ENCODE results near the gene PPFIBP1. TPM values are rescaled to one million over a fixed set of nuclear protein-coding genes. Genes with fewer than 3 reads are reported as not detected.

The PPFIBP1 gene
- total and polyA plus RNA-seq, 2 of the 13 experiments (the other 11 are each of a cell fraction or from before 2014, with no cell fraction given), result 16.2 to 21.8 TPM

DNA sequence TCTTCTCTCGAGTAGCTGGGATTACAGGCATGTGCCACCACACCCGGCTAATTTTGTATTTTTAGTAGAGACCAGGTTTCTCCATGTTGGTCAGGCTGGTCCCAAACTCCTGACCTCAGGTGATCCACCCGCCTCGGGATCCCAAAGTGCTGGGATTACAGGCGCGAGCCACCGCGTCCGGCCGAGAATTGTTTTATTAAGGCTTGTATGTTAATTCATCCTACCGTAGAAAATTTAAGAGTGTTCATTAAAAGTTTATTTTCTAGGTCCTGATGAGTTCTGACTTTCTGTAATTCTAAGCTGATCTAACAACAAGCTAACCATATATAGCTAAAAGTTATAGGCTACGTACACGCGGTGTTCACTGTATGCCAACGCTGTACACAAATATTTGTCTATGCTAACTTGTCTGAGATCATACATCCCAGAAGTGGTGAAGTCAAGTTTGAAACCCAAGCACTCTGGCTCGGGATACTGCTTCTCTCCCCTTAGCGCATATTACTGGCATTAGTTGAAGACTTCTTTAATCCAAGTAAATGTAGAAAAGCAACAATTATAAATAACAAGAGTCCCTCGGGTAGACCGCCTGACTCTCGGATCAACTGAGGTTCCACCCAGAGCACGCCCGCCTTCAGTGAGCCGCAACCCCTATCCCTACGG, 186.1 kb downstream of the PPFIBP1 start (continued):
- TF ChIP-seq ZNF878 (CRISPR knock-in tag; IDR thresholded peaks at IDR 0.05), result no peak
- TF ChIP-seq SRF (IDR thresholded peaks at IDR 0.05; ENCODE audit: low read depth, low read length), result peak; percentile 74
- TF ChIP-seq ZNF616 (CRISPR knock-in tag; IDR thresholded peaks at IDR 0.05; ENCODE audit: low read depth), result no peak
- TF ChIP-seq, protein P1, sequence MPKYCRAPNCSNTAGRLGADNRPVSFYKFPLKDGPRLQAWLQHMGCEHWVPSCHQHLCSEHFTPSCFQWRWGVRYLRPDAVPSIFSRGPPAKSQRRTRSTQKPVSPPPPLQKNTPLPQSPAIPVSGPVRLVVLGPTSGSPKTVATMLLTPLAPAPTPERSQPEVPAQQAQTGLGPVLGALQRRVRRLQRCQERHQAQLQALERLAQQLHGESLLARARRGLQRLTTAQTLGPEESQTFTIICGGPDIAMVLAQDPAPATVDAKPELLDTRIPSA (CRISPR knock-in tag; IDR thresholded peaks at IDR 0.05; ENCODE audit: borderline replicate concordance), result 0 out of 2 replicates have a peak, but pooled peaks have one; percentile 19
- TF ChIP-seq SYNCRIP (IDR thresholded peaks at IDR 0.05; ENCODE audit: insufficient read depth, low read depth, low read length), result no peak
- no peak for TF ChIP-seq NR2F6 (IDR thresholded peaks at IDR 0.05)
- no peak for TF ChIP-seq NR2F6 (CRISPR knock-in tag; IDR thresholded peaks at IDR 0.05)
- TF ChIP-seq ZNF501 (CRISPR knock-in tag; IDR thresholded peaks at IDR 0.05), result no peak
- no peak for TF ChIP-seq ZNF652 (CRISPR knock-in tag; IDR thresholded peaks at IDR 0.05; ENCODE audit: borderline replicate concordance, low read depth)
- TF ChIP-seq PHB2 (IDR thresholded peaks at IDR 0.05; ENCODE audit: partially characterized antibody), result no peak
- TF ChIP-seq, protein P2, sequence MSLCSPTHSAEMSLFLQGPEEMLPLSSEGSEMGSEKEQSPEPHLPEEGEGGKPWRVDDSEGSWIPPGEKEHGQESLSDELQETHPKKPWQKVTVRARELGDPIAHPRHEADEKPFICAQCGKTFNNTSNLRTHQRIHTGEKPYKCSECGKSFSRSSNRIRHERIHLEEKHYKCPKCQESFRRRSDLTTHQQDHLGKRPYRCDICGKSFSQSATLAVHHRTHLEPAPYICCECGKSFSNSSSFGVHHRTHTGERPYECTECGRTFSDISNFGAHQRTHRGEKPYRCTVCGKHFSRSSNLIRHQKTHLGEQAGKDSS (CRISPR knock-in tag; IDR thresholded peaks at IDR 0.05; ENCODE audit: borderline replicate concordance, low read depth), result no peak
- no peak for TF ChIP-seq HOXA5 (CRISPR knock-in tag; IDR thresholded peaks at IDR 0.05)
- no peak for TF ChIP-seq KAT7 (CRISPR knock-in tag; IDR thresholded peaks at IDR 0.05; ENCODE audit: borderline replicate concordance)
- no peak for TF ChIP-seq ZNF605 (CRISPR knock-in tag; IDR thresholded peaks at IDR 0.05)
- TF ChIP-seq SPEN (CRISPR knock-in tag; IDR thresholded peaks at IDR 0.05; ENCODE audit: low read depth), result no peak
- TF ChIP-seq, protein P3, sequence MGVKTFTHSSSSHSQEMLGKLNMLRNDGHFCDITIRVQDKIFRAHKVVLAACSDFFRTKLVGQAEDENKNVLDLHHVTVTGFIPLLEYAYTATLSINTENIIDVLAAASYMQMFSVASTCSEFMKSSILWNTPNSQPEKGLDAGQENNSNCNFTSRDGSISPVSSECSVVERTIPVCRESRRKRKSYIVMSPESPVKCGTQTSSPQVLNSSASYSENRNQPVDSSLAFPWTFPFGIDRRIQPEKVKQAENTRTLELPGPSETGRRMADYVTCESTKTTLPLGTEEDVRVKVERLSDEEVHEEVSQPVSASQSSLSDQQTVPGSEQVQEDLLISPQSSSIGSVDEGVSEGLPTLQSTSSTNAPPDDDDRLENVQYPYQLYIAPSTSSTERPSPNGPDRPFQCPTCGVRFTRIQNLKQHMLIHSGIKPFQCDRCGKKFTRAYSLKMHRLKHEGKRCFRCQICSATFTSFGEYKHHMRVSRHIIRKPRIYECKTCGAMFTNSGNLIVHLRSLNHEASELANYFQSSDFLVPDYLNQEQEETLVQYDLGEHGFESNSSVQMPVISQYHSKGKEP (CRISPR knock-in tag; IDR thresholded peaks at IDR 0.05), result no peak
- TF ChIP-seq, protein P4, sequence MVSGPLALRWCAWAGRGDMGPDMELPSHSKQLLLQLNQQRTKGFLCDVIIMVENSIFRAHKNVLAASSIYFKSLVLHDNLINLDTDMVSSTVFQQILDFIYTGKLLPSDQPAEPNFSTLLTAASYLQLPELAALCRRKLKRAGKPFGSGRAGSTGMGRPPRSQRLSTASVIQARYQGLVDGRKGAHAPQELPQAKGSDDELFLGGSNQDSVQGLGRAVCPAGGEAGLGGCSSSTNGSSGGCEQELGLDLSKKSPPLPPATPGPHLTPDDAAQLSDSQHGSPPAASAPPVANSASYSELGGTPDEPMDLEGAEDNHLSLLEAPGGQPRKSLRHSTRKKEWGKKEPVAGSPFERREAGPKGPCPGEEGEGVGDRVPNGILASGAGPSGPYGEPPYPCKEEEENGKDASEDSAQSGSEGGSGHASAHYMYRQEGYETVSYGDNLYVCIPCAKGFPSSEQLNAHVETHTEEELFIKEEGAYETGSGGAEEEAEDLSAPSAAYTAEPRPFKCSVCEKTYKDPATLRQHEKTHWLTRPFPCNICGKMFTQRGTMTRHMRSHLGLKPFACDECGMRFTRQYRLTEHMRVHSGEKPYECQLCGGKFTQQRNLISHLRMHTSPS (CRISPR knock-in tag; IDR thresholded peaks at IDR 0.05; ENCODE audit: low read depth), result no peak
- TF ChIP-seq FLYWCH1 (CRISPR knock-in tag; IDR thresholded peaks at IDR 0.05), result 0 out of 2 replicates have a peak, but pooled peaks have one; percentile 6
- TF ChIP-seq ZNF451 (CRISPR knock-in tag; IDR thresholded peaks at IDR 0.05), result no peak
- TF ChIP-seq ZNF350 (CRISPR knock-in tag; IDR thresholded peaks at IDR 0.05; ENCODE audit: borderline replicate concordance, low read depth), result no peak
- TF ChIP-seq, protein P5, sequence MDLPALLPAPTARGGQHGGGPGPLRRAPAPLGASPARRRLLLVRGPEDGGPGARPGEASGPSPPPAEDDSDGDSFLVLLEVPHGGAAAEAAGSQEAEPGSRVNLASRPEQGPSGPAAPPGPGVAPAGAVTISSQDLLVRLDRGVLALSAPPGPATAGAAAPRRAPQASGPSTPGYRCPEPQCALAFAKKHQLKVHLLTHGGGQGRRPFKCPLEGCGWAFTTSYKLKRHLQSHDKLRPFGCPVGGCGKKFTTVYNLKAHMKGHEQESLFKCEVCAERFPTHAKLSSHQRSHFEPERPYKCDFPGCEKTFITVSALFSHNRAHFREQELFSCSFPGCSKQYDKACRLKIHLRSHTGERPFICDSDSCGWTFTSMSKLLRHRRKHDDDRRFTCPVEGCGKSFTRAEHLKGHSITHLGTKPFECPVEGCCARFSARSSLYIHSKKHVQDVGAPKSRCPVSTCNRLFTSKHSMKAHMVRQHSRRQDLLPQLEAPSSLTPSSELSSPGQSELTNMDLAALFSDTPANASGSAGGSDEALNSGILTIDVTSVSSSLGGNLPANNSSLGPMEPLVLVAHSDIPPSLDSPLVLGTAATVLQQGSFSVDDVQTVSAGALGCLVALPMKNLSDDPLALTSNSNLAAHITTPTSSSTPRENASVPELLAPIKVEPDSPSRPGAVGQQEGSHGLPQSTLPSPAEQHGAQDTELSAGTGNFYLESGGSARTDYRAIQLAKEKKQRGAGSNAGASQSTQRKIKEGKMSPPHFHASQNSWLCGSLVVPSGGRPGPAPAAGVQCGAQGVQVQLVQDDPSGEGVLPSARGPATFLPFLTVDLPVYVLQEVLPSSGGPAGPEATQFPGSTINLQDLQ (CRISPR knock-in tag; IDR thresholded peaks at IDR 0.05), result no peak
